WTC11 (cell line): Measurements from ENCODE around the gene WLS. TPM values are rescaled to one million over a fixed set of nuclear protein-coding genes. Genes with fewer than 3 reads are reported as not detected.

ENCODE experiments used
- ATAC-seq: fragments of 200-7000 bp; cut with Tn5 transposase; 2 replicates; pipeline ENCODE4 v1.10.0; 2021; ENCODE audit warnings: mild to moderate bottlenecking, moderate library complexity
- CTCF ChIA-PET: fragments of 300-600 bp; sonication (Branson Sonifier 250); formaldehyde crosslinking; loops from one replicate; lab custom pipeline; 2021; ENCODE audit warnings: antibody characterized with exemption; lab: Charles Lee
- POLR2A ChIA-PET: fragments of 350-600 bp; sonication (Branson Sonifier 250); formaldehyde crosslinking; loops from one replicate; lab custom pipeline; 2021; ENCODE audit warnings: antibody characterized with exemption; lab: Charles Lee
- DNase-seq: peaks from one replicate; pipeline ENCODE4 v3.0.0; 2021; ENCODE audit warnings: low spot score
- H3K27ac Mint-ChIP-seq: 2 replicates; pipeline ENCODE4 v1.8.0; 2021; ENCODE audit warnings: mixed read lengths
- H3K27me3 Mint-ChIP-seq: 2 replicates; pipeline ENCODE4 v1.8.0; 2021; ENCODE audit warnings: low read depth, mild to moderate bottlenecking, moderate library complexity, mixed read lengths
- H3K36me3 Mint-ChIP-seq: 2 replicates; pipeline ENCODE4 v1.8.0; 2021; ENCODE audit warnings: mixed read lengths
- H3K4me1 Mint-ChIP-seq: 2 replicates; pipeline ENCODE4 v1.8.0; 2022; ENCODE audit warnings: mixed read lengths
- H3K4me3 Mint-ChIP-seq: 2 replicates; pipeline ENCODE4 v1.8.0; 2021; ENCODE audit warnings: mild to moderate bottlenecking, moderate library complexity, mixed read lengths
- H3K9me3 Mint-ChIP-seq: 2 replicates; pipeline ENCODE4 v1.8.0; 2021; ENCODE audit warnings: mixed read lengths
- E2F5 ChIP-seq: sonication (generic); formaldehyde crosslinking; IDR thresholded peaks from 2 replicates; pipeline ENCODE4 v1.8.1; 2022; ENCODE audit warnings: mild to moderate bottlenecking, moderate library complexity, missing genetic modification reagents
- ETV6 ChIP-seq: sonication (generic); formaldehyde crosslinking; IDR thresholded peaks from 2 replicates; pipeline ENCODE4 v1.8.1; 2022; ENCODE audit warnings: mild to moderate bottlenecking, missing genetic modification reagents
- IRF1 ChIP-seq: sonication (generic); formaldehyde crosslinking; IDR thresholded peaks from 2 replicates; pipeline ENCODE4 v1.8.0; 2023; ENCODE audit warnings: missing genetic modification reagents
- MLX ChIP-seq: sonication (generic); formaldehyde crosslinking; IDR thresholded peaks from 2 replicates; pipeline ENCODE4 v1.8.1; 2023; ENCODE audit warnings: mild to moderate bottlenecking, missing genetic modification reagents, moderate library complexity
- NFATC4 ChIP-seq: fragments of 250-450 bp; sonication (Bioruptor Pico); IDR thresholded peaks from 2 replicates; pipeline ENCODE4 v1.9.0; 2021; ENCODE audit warnings: mild to moderate bottlenecking
- NFE2L1 ChIP-seq: sonication (generic); formaldehyde crosslinking; IDR thresholded peaks from 2 replicates; pipeline ENCODE4 v1.8.1; 2023; ENCODE audit warnings: missing genetic modification reagents
- NR1H2 ChIP-seq: sonication (generic); formaldehyde crosslinking; IDR thresholded peaks from 2 replicates; pipeline ENCODE4 v1.9.0; 2021; ENCODE audit warnings: mild to moderate bottlenecking, moderate library complexity, missing genetic modification reagents
- NR2C2 ChIP-seq: sonication (generic); formaldehyde crosslinking; IDR thresholded peaks from 2 replicates; pipeline ENCODE4 v1.8.0; 2022; ENCODE audit warnings: mild to moderate bottlenecking, missing genetic modification reagents
- PRRX2 ChIP-seq: fragments of 250-450 bp; sonication (Bioruptor Pico); IDR thresholded peaks from 2 replicates; pipeline ENCODE4 v1.8.0; 2021; ENCODE audit warnings: mild to moderate bottlenecking
- RORB ChIP-seq: fragments of 250-450 bp; sonication (Bioruptor Pico); IDR thresholded peaks from 2 replicates; pipeline ENCODE4 v1.9.0; 2021; ENCODE audit warnings: mild to moderate bottlenecking
- TP53 ChIP-seq: sonication (generic); formaldehyde crosslinking; IDR thresholded peaks from 2 replicates; pipeline ENCODE4 v1.8.1; 2023; ENCODE audit warnings: mild to moderate bottlenecking, missing genetic modification reagents
- ZNF232 ChIP-seq: sonication (generic); formaldehyde crosslinking; IDR thresholded peaks from 2 replicates; pipeline ENCODE4 v1.8.0; 2022; ENCODE audit warnings: mild to moderate bottlenecking, missing genetic modification reagents
- ZNF416 ChIP-seq: fragments of 250-450 bp; sonication (Bioruptor Pico); IDR thresholded peaks from 2 replicates; pipeline ENCODE4 v1.9.0; 2021; ENCODE audit warnings: mild to moderate bottlenecking, inconsistent platforms
- ZNF423 ChIP-seq: fragments of 250-450 bp; sonication (Bioruptor Pico); IDR thresholded peaks from 2 replicates; pipeline ENCODE4 v2.1.2; 2022; ENCODE audit warnings: mild to moderate bottlenecking, moderate library complexity
- total RNA-seq: library from RNA; stranded (reverse); gene quantifications from 3 replicates; pipeline ENCODE4 v1.2.3, GENCODE V29; 2021
- TF ChIP-seq, protein P1 (sequence below): sonication (generic); formaldehyde crosslinking; IDR thresholded peaks from 2 replicates; pipeline ENCODE4 v1.8.1; 2023; ENCODE audit warnings: mild to moderate bottlenecking, missing genetic modification reagents, moderate library complexity
- TF ChIP-seq, protein P2 (sequence below): sonication (generic); formaldehyde crosslinking; IDR thresholded peaks from 2 replicates; pipeline ENCODE4 v1.8.1; 2023; ENCODE audit warnings: mild to moderate bottlenecking, missing genetic modification reagents
- TF ChIP-seq, protein P3 (sequence below): sonication (generic); formaldehyde crosslinking; conservative IDR thresholded peaks from 2 replicates; pipeline ENCODE4 v1.8.1; 2022; ENCODE audit warnings: mild to moderate bottlenecking, missing genetic modification reagents
- TF ChIP-seq, protein P4 (sequence below): sonication (generic); formaldehyde crosslinking; IDR thresholded peaks from 2 replicates; pipeline ENCODE4 v1.8.1; 2022; ENCODE audit warnings: low read depth, missing genetic modification reagents, borderline replicate concordance
- TF ChIP-seq, protein P5 (sequence below): sonication (generic); formaldehyde crosslinking; IDR thresholded peaks from 2 replicates; pipeline ENCODE4 v1.8.0; 2022; ENCODE audit warnings: mild to moderate bottlenecking, missing genetic modification reagents

Gene WLS
- total RNA-seq, 1 experiment from 2014 or later = 4.5 TPM

DNA sequence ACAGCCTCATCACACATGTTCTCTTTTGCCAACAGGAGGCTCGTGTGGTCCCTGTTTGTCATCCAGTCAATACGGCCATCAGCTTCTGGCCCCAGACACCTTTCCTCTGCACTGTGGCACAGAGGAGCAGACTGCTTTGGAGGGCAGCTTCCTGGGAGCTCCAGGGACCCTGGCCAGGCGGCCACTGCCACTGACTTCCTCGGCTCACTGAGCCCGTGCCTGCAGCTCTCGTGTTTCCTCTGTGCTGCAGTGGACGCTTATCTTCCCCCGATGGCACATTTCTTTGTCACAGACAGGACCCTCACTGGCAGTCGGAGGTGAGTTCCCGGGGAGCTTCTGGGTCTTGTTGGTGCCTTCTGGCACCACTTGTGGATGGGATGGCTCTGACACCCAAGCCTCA lies 114.9 kb downstream of the WLS start:
- H3K27ac Mint-ChIP-seq = no peak overlapping the region
- DNase-seq (no peak), ATAC-seq (no peak)
- CTCF ChIA-PET = interaction anchor here (0.8 to 3.2 kb wide), 13 partner anchors 10 to 351 kb away, joined by 3 to 32 read pairs (median 4); no protein-coding TSS in a partner anchor
- 0 out of 2 replicates have a peak, but pooled peaks cover 5% of the 10 kb centered on the region for H3K4me1 Mint-ChIP-seq
- no peak overlapping the region for H3K4me3 Mint-ChIP-seq
- no peaks in the 10 kb centered on the region for H3K27me3 Mint-ChIP-seq
- no peak for TF ChIP-seq NFATC4 (CRISPR knock-in tag)
- TF ChIP-seq, protein P1, sequence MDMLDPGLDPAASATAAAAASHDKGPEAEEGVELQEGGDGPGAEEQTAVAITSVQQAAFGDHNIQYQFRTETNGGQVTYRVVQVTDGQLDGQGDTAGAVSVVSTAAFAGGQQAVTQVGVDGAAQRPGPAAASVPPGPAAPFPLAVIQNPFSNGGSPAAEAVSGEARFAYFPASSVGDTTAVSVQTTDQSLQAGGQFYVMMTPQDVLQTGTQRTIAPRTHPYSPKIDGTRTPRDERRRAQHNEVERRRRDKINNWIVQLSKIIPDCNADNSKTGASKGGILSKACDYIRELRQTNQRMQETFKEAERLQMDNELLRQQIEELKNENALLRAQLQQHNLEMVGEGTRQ (CRISPR knock-in tag) = no peak
- TF ChIP-seq ZNF423 (CRISPR knock-in tag) = no peak
- TF ChIP-seq NR2C2 (CRISPR knock-in tag) = no peak
- no peak for TF ChIP-seq NR1H2 (CRISPR knock-in tag)
- TF ChIP-seq, protein P2, sequence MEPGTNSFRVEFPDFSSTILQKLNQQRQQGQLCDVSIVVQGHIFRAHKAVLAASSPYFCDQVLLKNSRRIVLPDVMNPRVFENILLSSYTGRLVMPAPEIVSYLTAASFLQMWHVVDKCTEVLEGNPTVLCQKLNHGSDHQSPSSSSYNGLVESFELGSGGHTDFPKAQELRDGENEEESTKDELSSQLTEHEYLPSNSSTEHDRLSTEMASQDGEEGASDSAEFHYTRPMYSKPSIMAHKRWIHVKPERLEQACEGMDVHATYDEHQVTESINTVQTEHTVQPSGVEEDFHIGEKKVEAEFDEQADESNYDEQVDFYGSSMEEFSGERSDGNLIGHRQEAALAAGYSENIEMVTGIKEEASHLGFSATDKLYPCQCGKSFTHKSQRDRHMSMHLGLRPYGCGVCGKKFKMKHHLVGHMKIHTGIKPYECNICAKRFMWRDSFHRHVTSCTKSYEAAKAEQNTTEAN (CRISPR knock-in tag) = no peak
- TF ChIP-seq RORB = no peak
- TF ChIP-seq, protein P3, sequence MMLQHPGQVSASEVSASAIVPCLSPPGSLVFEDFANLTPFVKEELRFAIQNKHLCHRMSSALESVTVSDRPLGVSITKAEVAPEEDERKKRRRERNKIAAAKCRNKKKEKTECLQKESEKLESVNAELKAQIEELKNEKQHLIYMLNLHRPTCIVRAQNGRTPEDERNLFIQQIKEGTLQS (CRISPR knock-in tag) = no peak
- TF ChIP-seq PRRX2 (CRISPR knock-in tag) = no peak
- TF ChIP-seq IRF1 (CRISPR knock-in tag) = no peak
- TF ChIP-seq, protein P4, sequence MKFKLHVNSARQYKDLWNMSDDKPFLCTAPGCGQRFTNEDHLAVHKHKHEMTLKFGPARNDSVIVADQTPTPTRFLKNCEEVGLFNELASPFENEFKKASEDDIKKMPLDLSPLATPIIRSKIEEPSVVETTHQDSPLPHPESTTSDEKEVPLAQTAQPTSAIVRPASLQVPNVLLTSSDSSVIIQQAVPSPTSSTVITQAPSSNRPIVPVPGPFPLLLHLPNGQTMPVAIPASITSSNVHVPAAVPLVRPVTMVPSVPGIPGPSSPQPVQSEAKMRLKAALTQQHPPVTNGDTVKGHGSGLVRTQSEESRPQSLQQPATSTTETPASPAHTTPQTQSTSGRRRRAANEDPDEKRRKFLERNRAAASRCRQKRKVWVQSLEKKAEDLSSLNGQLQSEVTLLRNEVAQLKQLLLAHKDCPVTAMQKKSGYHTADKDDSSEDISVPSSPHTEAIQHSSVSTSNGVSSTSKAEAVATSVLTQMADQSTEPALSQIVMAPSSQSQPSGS = no peak
- no peak for TF ChIP-seq ZNF416
- no peak for TF ChIP-seq MLX (CRISPR knock-in tag)
- TF ChIP-seq, protein P5, sequence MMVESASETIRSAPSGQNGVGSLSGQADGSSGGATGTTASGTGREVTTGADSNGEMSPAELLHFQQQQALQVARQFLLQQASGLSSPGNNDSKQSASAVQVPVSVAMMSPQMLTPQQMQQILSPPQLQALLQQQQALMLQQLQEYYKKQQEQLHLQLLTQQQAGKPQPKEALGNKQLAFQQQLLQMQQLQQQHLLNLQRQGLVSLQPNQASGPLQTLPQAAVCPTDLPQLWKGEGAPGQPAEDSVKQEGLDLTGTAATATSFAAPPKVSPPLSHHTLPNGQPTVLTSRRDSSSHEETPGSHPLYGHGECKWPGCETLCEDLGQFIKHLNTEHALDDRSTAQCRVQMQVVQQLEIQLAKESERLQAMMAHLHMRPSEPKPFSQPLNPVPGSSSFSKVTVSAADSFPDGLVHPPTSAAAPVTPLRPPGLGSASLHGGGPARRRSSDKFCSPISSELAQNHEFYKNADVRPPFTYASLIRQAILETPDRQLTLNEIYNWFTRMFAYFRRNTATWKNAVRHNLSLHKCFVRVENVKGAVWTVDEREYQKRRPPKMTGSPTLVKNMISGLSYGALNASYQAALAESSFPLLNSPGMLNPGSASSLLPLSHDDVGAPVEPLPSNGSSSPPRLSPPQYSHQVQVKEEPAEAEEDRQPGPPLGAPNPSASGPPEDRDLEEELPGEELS (CRISPR knock-in tag) = no peak
- no peak for TF ChIP-seq ETV6 (CRISPR knock-in tag)
- no peak for TF ChIP-seq E2F5
- no peak for TF ChIP-seq ZNF232
- no peak for TF ChIP-seq TP53 (CRISPR knock-in tag)
- TF ChIP-seq NFE2L1 (CRISPR knock-in tag) = no peak
- H3K36me3 Mint-ChIP-seq = no peaks in the 10 kb centered on the region
- POLR2A ChIA-PET = interaction anchor here (1.1 kb wide), 1 partner anchor 225 kb away, joined by 3 read pairs; no protein-coding TSS in a partner anchor
- H3K9me3 Mint-ChIP-seq = no peaks in the 10 kb centered on the region
